CD14-positive monocyte (primary cell): ENCODE measurements around the gene WDR91. TPM values are rescaled to one million over a fixed set of nuclear protein-coding genes. Genes with fewer than 3 reads are reported as not detected.

ENCODE experiments used
- DNase-seq, 3 donors: peaks; one replicate each; pipeline ENCODE4 v3.0.0-alpha.2; 2011 to 2022
- H2AFZ ChIP-seq: 2 replicates; pipeline ENCODE4 v1.6.0; 2012; ENCODE audit warnings: mild to moderate bottlenecking, low read depth, low read length, inconsistent platforms; ENCODE audit not compliant: insufficient read depth, poor library complexity, severe bottlenecking
- H3K27ac ChIP-seq, 2 donors: 1 replicate in 1 of 2; 2 replicates in 1 of 2; pipeline ENCODE4 v1.5.1; 2012 to 2013; ENCODE audit warnings: low read length in 2 of 2, control low read depth in 1 of 2, inconsistent platforms in 1 of 2, low read depth in 1 of 2, mild to moderate bottlenecking in 1 of 2
- H3K27me3 ChIP-seq, 2 donors: one replicate each; pipeline versions ENCODE4 v1.6.0 to v1.6.1; 2011 to 2013; ENCODE audit warnings: low read length in 2 of 2; ENCODE audit not compliant: control insufficient read depth in 2 of 2, insufficient read depth in 2 of 2
- H3K36me3 ChIP-seq, 2 donors: replicated peaks in 1 of 2; 1 replicate in 1 of 2; 2 replicates in 1 of 2; pipeline versions ENCODE4 v1.5.1 to v1.6.1; 2012 to 2013; ENCODE audit warnings: low read length in 2 of 2, control low read depth in 1 of 2, inconsistent platforms in 1 of 2, mild to moderate bottlenecking in 1 of 2; ENCODE audit not compliant: insufficient read depth in 2 of 2, control insufficient read depth in 1 of 2
- H3K4me1 ChIP-seq, 2 donors: 1 replicate in 1 of 2; 2 replicates in 1 of 2; pipeline versions ENCODE4 v1.5.1 to v1.6.1; 2012 to 2013; ENCODE audit warnings: low read length in 2 of 2, control low read depth in 1 of 2, inconsistent platforms in 1 of 2, mild to moderate bottlenecking in 1 of 2, moderate library complexity in 1 of 2; ENCODE audit not compliant: insufficient read depth in 2 of 2, control insufficient read depth in 1 of 2
- H3K4me2 ChIP-seq: replicated peaks from 2 replicates; pipeline ENCODE3; 2012; ENCODE audit warnings: low read length, moderate library complexity, mild to moderate bottlenecking; ENCODE audit not compliant: poor library complexity, severe bottlenecking; ENCODE audit errors: extremely low read depth
- H3K4me3 ChIP-seq, 3 experiments: fragments of 200-600 bp in 1 of 3; sonication (generic) in 1 of 3; replicated peaks in 1 of 3; 1 replicate in 2 of 3; 2 replicates in 1 of 3; pipeline ENCODE4 v1.5.1; 2011 to 2013; ENCODE audit warnings: low read length in 3 of 3, mild to moderate bottlenecking in 3 of 3, control low read depth in 2 of 3, low read depth in 2 of 3, inconsistent platforms in 1 of 3, moderate library complexity in 1 of 3
- H3K79me2 ChIP-seq: 2 replicates; pipeline ENCODE4 v1.6.0; 2012; ENCODE audit warnings: mild to moderate bottlenecking, control low read depth, inconsistent platforms, low read length, moderate library complexity; ENCODE audit not compliant: insufficient read depth
- H3K9ac ChIP-seq: 2 replicates; pipeline ENCODE4 v1.6.0; 2017; ENCODE audit warnings: low read length, mild to moderate bottlenecking; ENCODE audit not compliant: insufficient read depth, poor library complexity, severe bottlenecking
- H3K9me3 ChIP-seq, 2 donors: replicated peaks in 1 of 2; 1 replicate in 1 of 2; 2 replicates in 1 of 2; pipeline versions ENCODE4 v1.5.1 to v1.6.1; 2012 to 2013; ENCODE audit warnings: low read length in 2 of 2, control low read depth in 1 of 2; ENCODE audit not compliant: control insufficient read depth in 1 of 2, insufficient read depth in 1 of 2
- H4K20me1 ChIP-seq: 2 replicates; pipeline ENCODE4 v1.6.0; 2012; ENCODE audit warnings: mild to moderate bottlenecking, low read length, control low read depth, moderate library complexity; ENCODE audit not compliant: insufficient read depth
- H3K27ac Mint-ChIP-seq, 7 donors: one replicate each; pipeline ENCODE4 v1.8.0; 2020; ENCODE audit warnings: mild to moderate bottlenecking in 7 of 7, mixed read lengths in 7 of 7, moderate library complexity in 6 of 7, inconsistent platforms in 2 of 7
- H3K27me3 Mint-ChIP-seq, 3 donors: one replicate each; pipeline ENCODE4 v1.8.0; 2021 to 2022; ENCODE audit warnings: low read depth in 3 of 3, mild to moderate bottlenecking in 3 of 3, mixed read lengths in 3 of 3, moderate library complexity in 3 of 3, inconsistent platforms in 1 of 3
- H3K36me3 Mint-ChIP-seq, 2 donors: one replicate each; pipeline ENCODE4 v1.8.0; 2020; ENCODE audit warnings: mixed read lengths in 2 of 2, inconsistent platforms in 1 of 2, mild to moderate bottlenecking in 1 of 2
- H3K4me1 Mint-ChIP-seq: one replicate; pipeline ENCODE4 v1.8.0; 2020; ENCODE audit warnings: mild to moderate bottlenecking, mixed read lengths
- H3K4me3 Mint-ChIP-seq, 2 donors: one replicate each; pipeline ENCODE4 v1.8.0; 2020; ENCODE audit warnings: mild to moderate bottlenecking in 2 of 2, mixed read lengths in 2 of 2, moderate library complexity in 1 of 2
- H3K9me3 Mint-ChIP-seq, 7 donors: one replicate each; pipeline ENCODE4 v1.8.0; 2020 to 2022; ENCODE audit warnings: mixed read lengths in 7 of 7, mild to moderate bottlenecking in 6 of 7, moderate library complexity in 6 of 7, inconsistent platforms in 2 of 7
- CTCF ChIP-seq: fragments of 200-600 bp; IDR thresholded peaks from one replicate; pipeline ENCODE4 v1.8.0; 2022; ENCODE audit warnings: antibody characterized with exemption, mild to moderate bottlenecking
- WGBS: methylation state at CpG from one replicate; pipeline ENCODE4 v1.1.5; 2013; ENCODE audit warnings: missing lambda C conversion rate; ENCODE audit not compliant: insufficient coverage; 5-methylcytosine and 5-hydroxymethylcytosine counted together
- intact Hi-C, 2 donors: fragments of 100-400 bp; cut with micrococcal nuclease; formaldehyde crosslinking; loops; one replicate each; pipeline versions ENCODE4 v1.15.0 to v1.15.1; 2023
- polyA plus RNA-seq, 3 donors: library from polyadenylated mRNA; depleted of rRNA in 1 of 3; unstranded in 2 of 3; stranded (reverse) in 1 of 3; fragments of 300-500 nt in 2 of 3; fragments of >200 nt in 1 of 3; fragmentation: Illumina TruSeq in 2 of 3; gene quantifications; 1 replicate in 2 of 3; 2 replicates in 1 of 3; pipeline ENCODE4 v1.2.3, GENCODE V29; 2012 to 2021

The WDR91 gene
- polyA plus RNA-seq, 3 donors, result 2.5 to 35.0 (median 3.9) TPM

- 42% methylated on average over 5 of the region's 6 CpGs for WGBS
- H3K27ac Mint-ChIP-seq, result peak overlapping the region; percentile 74 to 98 (median 79)
- H3K36me3 ChIP-seq, result peaks cover 29 to 32% of the 10 kb centered on the region in 2 donors
- peak overlapping the region; percentile 34 to 73 for H3K27ac ChIP-seq
- intact Hi-C loops, result loop anchor here in 1 of 2 donors (5.0 kb wide), 1 partner anchor 56 kb away; no protein-coding TSS in a partner anchor
- peaks cover 47% of the 10 kb centered on the region for H3K4me1 Mint-ChIP-seq
- no peaks in the 10 kb centered on the region for H3K9me3 ChIP-seq
- peak overlapping the region; percentile 89 for H3K4me2 ChIP-seq
- H3K4me3 Mint-ChIP-seq, result peak overlapping the region; percentile 42 to 82
- no peak for TF ChIP-seq CTCF
- H3K27me3 ChIP-seq, result no peaks in the 10 kb centered on the region
- DNase-seq, result no peak
- H3K9ac ChIP-seq, result no peak overlapping the region
- peaks cover 44% of the 10 kb centered on the region in 2 donors for H3K4me1 ChIP-seq
- peaks cover 4% of the 10 kb centered on the region for H3K79me2 ChIP-seq
- H3K9me3 Mint-ChIP-seq, result no peaks in the 10 kb centered on the region
- H2AFZ ChIP-seq, result no peak overlapping the region
- H3K36me3 Mint-ChIP-seq, result peaks cover 38 to 42% of the 10 kb centered on the region in 2 donors
- peak overlapping the region in 1 of 3 experiments; percentile 89 for H3K4me3 ChIP-seq
- H3K27me3 Mint-ChIP-seq, result peaks cover 0 to 5% (median 1%) of the 10 kb centered on the region in 3 donors
- H4K20me1 ChIP-seq, result no peaks in the 10 kb centered on the region
Measured at GRCh38 chr7:135208102-135208793, 3.1 kb downstream of the WDR91 start.

DNA sequence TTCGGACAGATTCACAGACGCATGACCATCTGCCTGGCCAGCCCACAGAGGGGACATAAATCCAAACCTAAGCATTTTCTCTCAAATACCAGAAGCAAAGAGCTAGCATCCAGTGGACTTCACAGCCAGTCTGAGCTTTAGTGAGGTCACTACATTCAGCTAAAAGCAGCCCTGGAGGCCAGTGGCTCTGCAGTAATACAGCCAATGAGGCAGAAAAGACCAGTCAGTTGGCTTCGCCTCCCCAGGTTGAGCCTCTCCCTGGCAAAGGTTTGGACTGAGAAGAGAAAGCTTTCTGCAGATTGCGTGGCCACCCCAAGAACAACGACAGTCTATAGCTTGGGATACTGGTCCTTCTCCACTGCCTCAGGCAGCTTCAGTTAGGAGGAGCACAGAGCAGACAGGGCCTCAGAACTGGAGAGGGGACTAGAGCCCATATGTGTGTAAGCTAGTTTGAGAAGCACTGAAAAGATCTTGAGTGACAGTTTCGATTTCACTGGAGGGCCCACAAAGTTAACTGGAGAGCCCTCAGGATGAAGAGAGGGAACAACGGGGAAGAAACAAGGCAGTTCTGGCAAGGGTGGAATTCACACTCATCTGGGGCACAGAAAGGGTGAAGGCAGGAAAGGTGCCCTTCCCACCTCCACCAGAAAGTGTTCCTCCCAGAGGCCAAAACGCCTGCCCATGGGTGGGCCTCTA is 3.8 kb downstream of the WDR91 start:
- Mint-ChIP-seq H3K36me3 (peaks cover 45 to 49% of the 10 kb centered on the region in 2 donors), H3K4me3 (peak overlapping the region in 1 of 2 donors; percentile 16), H3K9me3 (no peaks in the 10 kb centered on the region), H3K27ac (peak overlapping the region; percentile 52 to 92 (median 85)), H3K4me1 (peaks cover 47% of the 10 kb centered on the region), H3K27me3 (peaks cover 0 to 2% (median 1%) of the 10 kb centered on the region in 3 donors)
- Histone ChIP-seq H3K4me2 (no peak overlapping the region), H3K9ac (no peak overlapping the region), H3K4me3 (peak overlapping the region in 1 of 3 experiments; percentile 2), H3K79me2 (peaks cover 4% of the 10 kb centered on the region), H3K4me1 (peaks cover 44% of the 10 kb centered on the region in 2 donors), H2AFZ (no peak overlapping the region), H4K20me1 (no peaks in the 10 kb centered on the region), H3K36me3 (peaks cover 34 to 39% of the 10 kb centered on the region in 2 donors), H3K27ac (peak overlapping the region; percentile 34 to 47), H3K9me3 (no peaks in the 10 kb centered on the region), H3K27me3 (no peaks in the 10 kb centered on the region)
- TF ChIP-seq CTCF, result no peak
- intact Hi-C loops, result loop anchor here in 1 of 2 donors (5.0 kb wide), 1 partner anchor 55 kb away; no protein-coding TSS in a partner anchor
- 79% methylated on average over 6 of the region's 8 CpGs for WGBS
- DNase-seq, result no peak
